CD8-positive, alpha-beta memory T cell (primary cell): ENCODE data around the gene MORC2. TPM values are rescaled to one million over a fixed set of nuclear protein-coding genes. Genes with fewer than 3 reads are reported as not detected.

ENCODE experiments used
- CTCF ChIA-PET: fragments of 350-600 bp; sonication (Branson Sonifier 250); formaldehyde crosslinking; loops from one replicate; lab custom pipeline; 2021; ENCODE audit warnings: antibody characterized with exemption; lab: Charles Lee
- POLR2A ChIA-PET: fragments of 350-600 bp; sonication (Branson Sonifier 250); formaldehyde crosslinking; loops from one replicate; lab custom pipeline; 2021; ENCODE audit warnings: antibody characterized with exemption; lab: Charles Lee
- DNase-seq, 5 donors: peaks; one replicate each; pipeline versions ENCODE4 v3.0.0 to v3.0.0-alpha.2; 2020 to 2022; ENCODE audit warnings: mixed read lengths in 1 of 5
- H3K27ac ChIP-seq: one replicate; pipeline ENCODE4 v1.7.0; 2013; ENCODE audit warnings: low read depth, mild to moderate bottlenecking, low read length, moderate library complexity
- H3K27me3 ChIP-seq: 2 replicates; pipeline ENCODE4 v1.7.0; 2013; ENCODE audit warnings: low read length, mild to moderate bottlenecking; ENCODE audit not compliant: insufficient read depth, poor library complexity, severe bottlenecking
- H3K36me3 ChIP-seq: 2 replicates; pipeline ENCODE4 v1.7.0; 2013; ENCODE audit warnings: mild to moderate bottlenecking, low read length, moderate library complexity; ENCODE audit not compliant: insufficient read depth
- H3K4me1 ChIP-seq: 2 replicates; pipeline ENCODE4 v1.7.0; 2013; ENCODE audit warnings: mild to moderate bottlenecking, low read length, moderate library complexity; ENCODE audit not compliant: insufficient read depth
- H3K4me3 ChIP-seq: 2 replicates; pipeline ENCODE4 v1.7.0; 2013; ENCODE audit warnings: mild to moderate bottlenecking, low read length
- H3K9me3 ChIP-seq: 2 replicates; pipeline ENCODE4 v1.7.0; 2013; ENCODE audit warnings: mild to moderate bottlenecking, low read length
- H3K27ac Mint-ChIP-seq, 8 donors: one replicate each; pipeline ENCODE4 v1.8.0; 2020 to 2021; ENCODE audit warnings: mixed read lengths in 8 of 8, mild to moderate bottlenecking in 6 of 8, inconsistent platforms in 3 of 8, moderate library complexity in 3 of 8
- H3K27me3 Mint-ChIP-seq, 2 donors: one replicate each; pipeline ENCODE4 v1.8.0; 2020 to 2021; ENCODE audit warnings: mixed read lengths in 2 of 2, mild to moderate bottlenecking in 1 of 2, moderate library complexity in 1 of 2
- H3K36me3 Mint-ChIP-seq, 3 donors: one replicate each; pipeline ENCODE4 v1.8.0; 2020 to 2021; ENCODE audit warnings: mixed read lengths in 3 of 3, inconsistent platforms in 1 of 3, mild to moderate bottlenecking in 1 of 3
- H3K4me1 Mint-ChIP-seq, 3 donors: one replicate each; pipeline ENCODE4 v1.8.0; 2020 to 2021; ENCODE audit warnings: mixed read lengths in 3 of 3, inconsistent platforms in 1 of 3, mild to moderate bottlenecking in 1 of 3
- H3K4me3 Mint-ChIP-seq, 7 donors: one replicate each; pipeline ENCODE4 v1.8.0; 2020 to 2021; ENCODE audit warnings: mixed read lengths in 7 of 7, mild to moderate bottlenecking in 6 of 7, moderate library complexity in 4 of 7, inconsistent platforms in 2 of 7
- H3K9me3 Mint-ChIP-seq, 5 donors: one replicate each; pipeline ENCODE4 v1.8.0; 2020 to 2022; ENCODE audit warnings: mixed read lengths in 5 of 5, mild to moderate bottlenecking in 3 of 5, moderate library complexity in 2 of 5, inconsistent platforms in 1 of 5
- polyA plus RNA-seq: library from polyadenylated mRNA; unstranded; fragments of 300-500 nt; fragmentation: Illumina TruSeq; gene quantifications from one replicate; pipeline ENCODE4 v1.2.3, GENCODE V29; 2021
- total RNA-seq, 2 experiments: library from RNA; stranded (reverse); gene quantifications; one replicate each; pipeline ENCODE4 v1.2.3, GENCODE V29; 2021

The MORC2 gene
- total RNA-seq (10 to 100 TPM; 28.7 to 29.9 TPM), polyA plus RNA-seq (13.0 TPM)

DNA sequence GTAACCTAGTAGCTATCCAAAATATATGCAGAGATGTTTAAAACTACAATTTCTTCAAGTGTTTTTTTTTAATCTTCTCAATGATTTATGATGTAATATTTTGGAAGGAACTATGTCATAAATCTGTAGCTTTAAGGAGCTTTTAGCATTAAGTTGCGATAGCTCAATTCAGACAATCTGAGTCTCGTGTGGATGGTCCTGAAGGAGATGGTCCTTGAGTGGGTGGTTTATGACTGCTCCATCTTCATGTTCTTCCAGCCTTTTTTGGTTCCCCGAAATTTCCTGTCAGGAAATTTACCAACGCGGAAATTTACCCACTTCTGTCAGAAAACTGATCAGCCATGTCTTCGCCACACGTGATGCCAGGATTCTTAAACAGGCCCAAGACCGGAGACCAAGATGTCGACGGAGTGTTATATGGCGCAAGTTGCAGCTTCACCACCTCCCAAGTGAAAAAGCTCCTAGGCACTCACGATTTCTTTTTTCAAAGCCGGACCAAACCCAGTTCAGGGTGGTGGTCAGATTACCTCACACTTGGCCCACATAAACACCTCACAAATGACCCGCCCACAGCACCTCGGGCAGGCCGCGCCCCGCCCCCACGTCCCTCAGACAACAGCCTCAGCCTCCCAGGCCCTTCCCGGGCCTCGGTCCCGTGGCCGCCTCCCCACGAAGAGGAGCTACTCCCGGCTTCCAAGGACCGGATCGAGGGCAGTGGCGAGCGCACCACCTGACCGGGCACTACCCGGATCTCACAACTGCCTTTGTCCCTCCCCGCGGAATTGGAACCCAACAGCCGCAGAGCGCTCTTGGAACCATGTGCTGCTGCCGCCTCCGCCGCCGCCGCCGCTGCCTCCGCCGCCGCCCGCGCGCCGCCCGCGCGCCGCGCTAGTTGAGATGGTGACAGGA lies at the start of gene MORC2:
TSS of gene MORC2 (minus strand) at position 760 of the 909 bp plus-strand sequence. CDS start 885 bp downstream, outside the sequence.
- DNase-seq = no peak
- Histone ChIP-seq H3K36me3 (peaks cover 24% of the 10 kb centered on the region), H3K27me3 (no peaks in the 10 kb centered on the region), H3K27ac (peak within 1 kb of the TSS; percentile 74), H3K4me3 (peak within 1 kb of the TSS; percentile 77), H3K4me1 (peaks cover 24% of the 10 kb centered on the region), H3K9me3 (peaks cover 32% of the 10 kb centered on the region)
- Mint-ChIP-seq H3K27ac (peak within 1 kb of the TSS; percentile 89 to 99 (median 96)), H3K36me3 (peaks cover 23 to 51% (median 44%) of the 10 kb centered on the region in 3 donors), H3K4me3 (peak within 1 kb of the TSS; percentile 88 to 99 (median 95)), H3K4me1 (peaks cover 39 to 75% (median 59%) of the 10 kb centered on the region in 3 donors), H3K27me3 (peaks cover 0 to 3% of the 10 kb centered on the region in 2 donors), H3K9me3 (peaks cover 17 to 43% (median 26%) of the 10 kb centered on the region in 5 donors)
- ChIA-PET POLR2A (interaction anchor here (0.6 to 2.1 kb wide), 14 partner anchors 8 to 520 kb away, joined by 3 to 17 read pairs (median 4); partner anchors contain the start of genes DUSP18, PES1, PIK3IP1 and SELENOM), CTCF (interaction anchor here (0.8 to 2.6 kb wide), 9 partner anchors 22 to 333 kb away, joined by 3 to 9 read pairs (median 6); partner anchors contain the start of gene SLC35E4)

DNA sequence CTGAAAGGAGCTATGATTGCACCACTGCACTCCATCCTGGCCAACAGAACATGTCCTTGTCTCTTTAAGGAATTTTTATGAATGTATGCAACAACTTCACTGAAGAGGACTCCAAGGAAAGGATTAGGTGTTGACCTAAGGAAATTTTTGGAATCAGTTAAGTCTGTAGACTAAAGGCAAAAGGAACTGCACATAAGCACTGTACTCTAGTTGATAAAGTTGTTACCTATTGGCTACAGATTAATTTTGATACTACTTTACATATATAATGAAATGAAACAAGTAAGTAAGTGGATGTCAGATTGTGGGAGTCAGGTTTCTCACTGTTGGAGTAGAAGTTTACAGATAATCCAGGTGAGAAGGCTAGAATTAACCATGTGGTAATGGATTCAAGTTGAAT lies 37.0 kb upstream of the MORC2 start:
- CTCF ChIA-PET = no interaction called here
- H3K9me3 Mint-ChIP-seq = peaks cover 8 to 33% (median 24%) of the 10 kb centered on the region in 5 donors
- Histone ChIP-seq H3K27me3 (no peaks in the 10 kb centered on the region), H3K36me3 (no peaks in the 10 kb centered on the region), H3K4me1 (no peaks in the 10 kb centered on the region), H3K9me3 (no peaks in the 10 kb centered on the region), H3K4me3 (no peak overlapping the region), H3K27ac (no peak overlapping the region)
- H3K4me3 Mint-ChIP-seq = no peak overlapping the region
- peaks cover 0 to 27% (median 0%) of the 10 kb centered on the region in 3 donors for H3K36me3 Mint-ChIP-seq
- H3K4me1 Mint-ChIP-seq = no peaks in the 10 kb centered on the region
- H3K27me3 Mint-ChIP-seq = peaks cover 14 to 18% of the 10 kb centered on the region in 2 donors
- no peak for DNase-seq
- POLR2A ChIA-PET = no interaction called here
- no peak overlapping the region for H3K27ac Mint-ChIP-seq

- CTCF ChIA-PET = no interaction called here
- POLR2A ChIA-PET = no interaction called here
Observed at GRCh38 chr22:31001124-31001770, 32.7 kb upstream of the MORC2 start.

DNA sequence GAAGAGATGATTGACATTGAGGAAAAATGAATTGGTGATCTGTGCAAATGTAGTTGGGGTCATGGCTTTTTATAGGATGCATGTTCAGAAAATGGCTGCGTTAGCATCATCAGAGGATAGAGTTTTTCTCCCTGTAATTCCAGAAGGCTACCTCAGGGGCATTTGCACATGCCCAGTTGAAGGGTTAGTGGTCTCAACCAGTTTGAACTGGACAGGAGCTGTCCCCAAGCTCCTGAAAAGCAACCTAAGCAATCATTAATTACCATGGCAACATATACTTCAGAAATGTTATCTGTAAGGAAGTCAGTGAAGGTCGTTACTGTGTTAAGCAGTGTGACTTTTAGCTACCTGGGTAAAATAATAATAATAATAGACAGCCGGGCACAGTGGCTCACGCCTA lies 29.8 kb upstream of the MORC2 start:
- Histone ChIP-seq H3K27ac (no peak overlapping the region), H3K4me1 (no peaks in the 10 kb centered on the region), H3K36me3 (no peaks in the 10 kb centered on the region), H3K4me3 (no peak overlapping the region), H3K27me3 (no peaks in the 10 kb centered on the region), H3K9me3 (no peaks in the 10 kb centered on the region)
- Mint-ChIP-seq H3K27ac (no peak overlapping the region), H3K4me3 (no peak overlapping the region), H3K36me3 (peaks cover 0 to 8% (median 0%) of the 10 kb centered on the region in 3 donors), H3K4me1 (no peaks in the 10 kb centered on the region), H3K9me3 (peaks cover 0 to 12% (median 2%) of the 10 kb centered on the region in 5 donors), H3K27me3 (peaks cover 16 to 33% of the 10 kb centered on the region in 2 donors)
- POLR2A ChIA-PET = no interaction called here
- no peak for DNase-seq
- CTCF ChIA-PET = no interaction called here

More at GRCh38 chr22:31001124-31001770, 32.7 kb upstream of the MORC2 start:
- H3K4me1 Mint-ChIP-seq = no peaks in the 10 kb centered on the region
- no peak overlapping the region for H3K27ac Mint-ChIP-seq
- H3K4me1 ChIP-seq = no peaks in the 10 kb centered on the region
- DNase-seq = no peak
- no peak overlapping the region for H3K4me3 ChIP-seq
- H3K9me3 ChIP-seq = no peaks in the 10 kb centered on the region
- peaks cover 5 to 25% (median 12%) of the 10 kb centered on the region in 5 donors for H3K9me3 Mint-ChIP-seq
- H3K27me3 ChIP-seq = no peaks in the 10 kb centered on the region
- H3K36me3 ChIP-seq = no peaks in the 10 kb centered on the region
- H3K36me3 Mint-ChIP-seq = peaks cover 0 to 18% (median 0%) of the 10 kb centered on the region in 3 donors
- peaks cover 15 to 24% of the 10 kb centered on the region in 2 donors for H3K27me3 Mint-ChIP-seq
- H3K4me3 Mint-ChIP-seq = no peak overlapping the region
- H3K27ac ChIP-seq = no peak overlapping the region

DNA sequence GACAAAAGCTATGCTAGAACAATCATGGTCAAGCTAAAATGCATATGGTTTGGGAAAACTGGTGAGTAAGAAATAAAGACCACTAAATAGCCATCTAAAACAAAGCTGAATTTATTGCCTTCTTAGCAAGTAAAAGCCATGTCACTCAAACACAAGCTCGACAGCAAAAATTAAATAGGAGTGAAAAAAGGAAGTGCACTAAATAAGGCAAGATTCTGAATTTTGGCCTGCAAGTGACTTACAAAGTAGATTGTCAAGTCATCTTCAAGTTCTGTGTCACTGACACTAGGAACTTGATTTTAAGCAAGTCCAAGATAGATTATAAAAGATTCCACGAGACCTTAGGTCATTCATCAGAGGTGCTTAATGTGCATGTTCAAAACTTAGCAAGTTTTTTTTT lies 27.9 kb upstream of the MORC2 start:
- no peaks in the 10 kb centered on the region for H3K36me3 ChIP-seq
- no peak for DNase-seq
- H3K27me3 ChIP-seq = no peaks in the 10 kb centered on the region
- H3K27ac ChIP-seq = no peak overlapping the region
- H3K4me3 Mint-ChIP-seq = no peak overlapping the region
- H3K4me3 ChIP-seq = no peak overlapping the region
- no peaks in the 10 kb centered on the region for H3K9me3 ChIP-seq
- no peaks in the 10 kb centered on the region for H3K4me1 Mint-ChIP-seq
- no peak overlapping the region for H3K27ac Mint-ChIP-seq
- POLR2A ChIA-PET = no interaction called here
- no peaks in the 10 kb centered on the region for H3K4me1 ChIP-seq
- CTCF ChIA-PET = no interaction called here
- peaks cover 0 to 4% (median 2%) of the 10 kb centered on the region in 3 donors for H3K36me3 Mint-ChIP-seq
- H3K9me3 Mint-ChIP-seq = peaks cover 0 to 8% (median 5%) of the 10 kb centered on the region in 5 donors
- H3K27me3 Mint-ChIP-seq = peaks cover 12 to 29% of the 10 kb centered on the region in 2 donors

DNA sequence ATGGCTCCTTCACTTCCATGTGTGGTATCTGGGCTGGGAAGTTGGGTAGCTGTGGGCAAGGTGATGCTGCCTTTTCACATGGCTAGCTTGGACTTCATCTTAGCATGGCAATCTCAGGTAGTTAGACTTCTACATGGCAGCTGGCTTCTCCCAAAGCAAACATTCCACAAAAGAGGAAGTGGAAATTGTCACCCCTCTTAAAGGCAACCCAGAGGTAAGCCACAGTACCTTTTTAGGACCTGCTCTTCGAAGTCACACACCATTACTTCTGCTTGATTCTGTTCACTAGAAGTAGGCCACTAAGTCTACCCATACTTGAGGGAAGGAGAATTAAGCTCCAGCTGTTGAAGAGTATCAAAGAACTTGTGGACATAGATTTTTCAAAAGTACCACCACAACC lies 26.4 kb upstream of the MORC2 start:
- CTCF ChIA-PET = no interaction called here
- H3K27me3 Mint-ChIP-seq = peaks cover 19 to 33% of the 10 kb centered on the region in 2 donors
- no peak overlapping the region for H3K4me3 ChIP-seq
- no peaks in the 10 kb centered on the region for H3K36me3 ChIP-seq
- H3K4me3 Mint-ChIP-seq = no peak overlapping the region
- no peaks in the 10 kb centered on the region for H3K4me1 Mint-ChIP-seq
- POLR2A ChIA-PET = no interaction called here
- H3K36me3 Mint-ChIP-seq = peaks cover 0 to 15% (median 2%) of the 10 kb centered on the region in 3 donors
- no peaks in the 10 kb centered on the region for H3K9me3 ChIP-seq
- H3K27ac Mint-ChIP-seq = no peak overlapping the region
- peaks cover 0 to 22% (median 19%) of the 10 kb centered on the region in 5 donors for H3K9me3 Mint-ChIP-seq
- no peak overlapping the region for H3K27ac ChIP-seq
- no peak for DNase-seq
- no peaks in the 10 kb centered on the region for H3K27me3 ChIP-seq
- H3K4me1 ChIP-seq = no peaks in the 10 kb centered on the region

GRCh38 chr22:30992565-30992964 lies 24.0 kb upstream of the MORC2 start:
- no peak overlapping the region for H3K27ac Mint-ChIP-seq
- H3K27ac ChIP-seq = no peak overlapping the region
- no peaks in the 10 kb centered on the region for H3K4me1 ChIP-seq
- no peaks in the 10 kb centered on the region for H3K9me3 ChIP-seq
- H3K4me3 ChIP-seq = no peak overlapping the region
- CTCF ChIA-PET = no interaction called here
- POLR2A ChIA-PET = no interaction called here
- no peak for DNase-seq
- H3K36me3 ChIP-seq = no peaks in the 10 kb centered on the region
- peaks cover 0 to 22% (median 2%) of the 10 kb centered on the region in 3 donors for H3K36me3 Mint-ChIP-seq
- no peaks in the 10 kb centered on the region for H3K27me3 ChIP-seq
- H3K9me3 Mint-ChIP-seq = peaks cover 4 to 41% (median 37%) of the 10 kb centered on the region in 5 donors
- no peaks in the 10 kb centered on the region for H3K4me1 Mint-ChIP-seq
- H3K27me3 Mint-ChIP-seq = peaks cover 15 to 29% of the 10 kb centered on the region in 2 donors
- H3K4me3 Mint-ChIP-seq = no peak overlapping the region
